ENCODE measurements around the gene DIDO1. TPM values are rescaled to one million over a fixed set of nuclear protein-coding genes. Genes with fewer than 3 reads are reported as not detected.

DIDO1 gene
- total and polyA plus RNA-seq, 2 of the 13 experiments (the other 11 are each of a cell fraction or from before 2014, with no cell fraction given), result 75.0 to 75.1 TPM

DNA sequence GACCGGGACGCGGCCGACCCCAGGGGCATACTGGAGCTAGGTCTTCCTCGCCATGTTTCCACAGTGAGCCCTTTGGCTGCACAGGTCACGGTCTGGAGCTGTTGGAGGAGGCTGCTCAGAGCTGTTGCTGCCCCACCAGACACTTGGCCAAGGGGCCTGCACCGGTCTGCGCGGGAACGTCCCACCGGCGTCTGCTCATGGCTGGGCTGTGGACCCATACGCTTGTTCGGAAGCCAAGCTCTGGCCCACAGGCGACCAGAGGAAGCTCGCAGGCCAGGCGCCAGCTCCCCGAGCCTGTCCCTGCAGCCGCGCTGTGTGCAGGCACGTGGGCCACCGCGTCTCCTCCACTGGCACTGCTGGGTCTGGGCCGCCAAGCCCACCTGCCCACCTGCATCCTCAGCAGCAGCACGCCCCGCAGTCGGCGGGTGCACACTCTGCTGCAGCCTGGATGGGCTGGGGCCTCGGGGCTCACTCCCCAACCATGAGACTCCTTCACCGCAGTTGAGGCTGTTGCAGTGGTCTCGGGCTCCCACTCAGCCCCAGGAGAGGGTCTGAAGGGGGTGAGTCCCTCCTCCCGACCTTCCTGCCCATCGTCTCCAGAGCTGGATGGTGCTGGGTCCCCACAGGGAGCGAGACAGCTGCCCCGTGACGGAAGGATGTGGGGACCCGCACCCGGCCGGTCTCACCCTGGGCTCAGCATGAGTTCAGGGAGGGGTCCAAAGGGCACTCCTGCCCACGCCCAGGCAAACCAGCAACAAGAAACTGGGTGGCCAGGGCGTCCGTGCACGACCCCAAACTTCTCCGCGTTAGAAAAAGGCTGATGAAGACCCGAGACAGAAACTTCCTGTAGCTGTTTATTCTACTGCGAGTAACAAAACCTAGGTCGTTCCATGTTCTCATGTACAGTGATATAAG is 49.1 kb downstream of the DIDO1 start (continued):
- TF ChIP-seq KDM2A (CRISPR knock-in tag; IDR thresholded peaks at IDR 0.05; ENCODE audit: borderline replicate concordance, low read depth) (peak; percentile 83; the same call in 1 of the 2 replicates), CREBL2 (CRISPR knock-in tag; IDR thresholded peaks at IDR 0.05; ENCODE audit: borderline replicate concordance) (no peak), MYPOP (CRISPR knock-in tag; IDR thresholded peaks at IDR 0.05) (no peak), CSRNP2 (CRISPR knock-in tag; conservative IDR thresholded peaks at IDR 0.05; ENCODE audit: low read depth) (no peak), ZNF781 (CRISPR knock-in tag; IDR thresholded peaks at IDR 0.05; ENCODE audit: borderline replicate concordance, not compliant biosample characterization) (no peak), FOSL2 (CRISPR knock-in tag; IDR thresholded peaks at IDR 0.05) (peak; percentile 31; the same call in 1 of the 2 replicates), FOXA1 (IDR thresholded peaks at IDR 0.05) (no peak), FOXA1 (CRISPR knock-in tag; IDR thresholded peaks at IDR 0.05) (no peak), ATF1 (CRISPR knock-in tag; IDR thresholded peaks at IDR 0.05) (no peak), ZFAT (CRISPR knock-in tag; conservative IDR thresholded peaks at IDR 0.05) (no peak), ZNF556 (CRISPR knock-in tag; IDR thresholded peaks at IDR 0.05; ENCODE audit: borderline replicate concordance) (no peak), ZNF451 (CRISPR knock-in tag; IDR thresholded peaks at IDR 0.05) (no peak), ATF6 (CRISPR knock-in tag; conservative IDR thresholded peaks at IDR 0.05) (no peak), ZNF136 (CRISPR knock-in tag; IDR thresholded peaks at IDR 0.05; ENCODE audit: low read depth) (no peak), THAP8 (CRISPR knock-in tag; IDR thresholded peaks at IDR 0.05; ENCODE audit: borderline replicate concordance) (no peak), RAD51 (IDR thresholded peaks at IDR 0.05; ENCODE audit: borderline replicate concordance) (no peak), RCOR2 (CRISPR knock-in tag; IDR thresholded peaks at IDR 0.05) (no peak), KDM5A (IDR thresholded peaks at IDR 0.05; ENCODE audit: borderline replicate concordance, low read length) (no peak)
- TF ChIP-seq, protein P1, sequence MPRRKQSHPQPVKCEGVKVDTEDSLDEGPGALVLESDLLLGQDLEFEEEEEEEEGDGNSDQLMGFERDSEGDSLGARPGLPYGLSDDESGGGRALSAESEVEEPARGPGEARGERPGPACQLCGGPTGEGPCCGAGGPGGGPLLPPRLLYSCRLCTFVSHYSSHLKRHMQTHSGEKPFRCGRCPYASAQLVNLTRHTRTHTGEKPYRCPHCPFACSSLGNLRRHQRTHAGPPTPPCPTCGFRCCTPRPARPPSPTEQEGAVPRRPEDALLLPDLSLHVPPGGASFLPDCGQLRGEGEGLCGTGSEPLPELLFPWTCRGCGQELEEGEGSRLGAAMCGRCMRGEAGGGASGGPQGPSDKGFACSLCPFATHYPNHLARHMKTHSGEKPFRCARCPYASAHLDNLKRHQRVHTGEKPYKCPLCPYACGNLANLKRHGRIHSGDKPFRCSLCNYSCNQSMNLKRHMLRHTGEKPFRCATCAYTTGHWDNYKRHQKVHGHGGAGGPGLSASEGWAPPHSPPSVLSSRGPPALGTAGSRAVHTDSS (CRISPR knock-in tag; conservative IDR thresholded peaks at IDR 0.05), result no peak
- TF ChIP-seq, protein P2, sequence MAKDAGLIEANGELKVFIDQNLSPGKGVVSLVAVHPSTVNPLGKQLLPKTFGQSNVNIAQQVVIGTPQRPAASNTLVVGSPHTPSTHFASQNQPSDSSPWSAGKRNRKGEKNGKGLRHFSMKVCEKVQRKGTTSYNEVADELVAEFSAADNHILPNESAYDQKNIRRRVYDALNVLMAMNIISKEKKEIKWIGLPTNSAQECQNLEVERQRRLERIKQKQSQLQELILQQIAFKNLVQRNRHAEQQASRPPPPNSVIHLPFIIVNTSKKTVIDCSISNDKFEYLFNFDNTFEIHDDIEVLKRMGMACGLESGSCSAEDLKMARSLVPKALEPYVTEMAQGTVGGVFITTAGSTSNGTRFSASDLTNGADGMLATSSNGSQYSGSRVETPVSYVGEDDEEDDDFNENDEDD (CRISPR knock-in tag; IDR thresholded peaks at IDR 0.05; ENCODE audit: borderline replicate concordance), result no peak; the same call in 1 of the 2 replicates

Data from HepG2 (cell line).